G401 (cell line): ENCODE data around the gene AHNAK. TPM values are rescaled to one million over a fixed set of nuclear protein-coding genes. Genes with fewer than 3 reads are reported as not detected.
"Not testable (repeated sequence)": the region's sequence is repeated elsewhere in the genome, so short reads cannot be mapped to it uniquely, and the experiment has no call there.

Source experiments
- DNase-seq: peaks from one replicate; pipeline ENCODE4 v3.0.0-alpha.2; 2015; ENCODE audit warnings: low spot score
- in situ Hi-C: cut with HindIII; loops from 2 replicates; pipeline ENCODE4 v1.10.0; 2016; ENCODE audit warnings: low sequenced_read_pairs, mixed read lengths
- total RNA-seq: library from RNA; depleted of rRNA; stranded (reverse); fragments of >200 nt; shearing (Covaris generic); gene quantifications from 2 replicates; pipeline ENCODE4 v1.2.3, GENCODE V29; 2014; rRNA removed

The AHNAK gene
- total RNA-seq, 1 experiment from 2014 or later = 197 TPM

DNA sequence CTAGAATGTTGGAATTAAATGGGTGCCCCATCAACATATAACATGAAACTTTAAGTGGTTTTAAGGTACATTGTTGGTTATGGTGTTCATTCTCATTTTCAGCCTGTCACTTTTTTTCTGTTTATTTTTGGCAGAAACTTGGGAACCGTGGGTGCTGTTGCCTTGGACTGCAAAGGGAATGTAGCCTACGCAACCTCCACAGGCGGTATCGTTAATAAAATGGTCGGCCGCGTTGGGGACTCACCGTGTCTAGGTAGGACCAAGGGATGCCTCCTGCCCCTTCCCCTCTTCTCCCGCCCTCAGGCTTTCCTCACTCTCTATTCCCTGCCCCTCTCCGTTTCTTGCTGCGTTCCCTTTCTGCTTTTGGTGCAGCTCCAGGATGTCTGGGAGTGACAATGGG is 157.6 kb downstream of the AHNAK start:
- no peak for DNase-seq
- in situ Hi-C loops = no loop called here

DNA sequence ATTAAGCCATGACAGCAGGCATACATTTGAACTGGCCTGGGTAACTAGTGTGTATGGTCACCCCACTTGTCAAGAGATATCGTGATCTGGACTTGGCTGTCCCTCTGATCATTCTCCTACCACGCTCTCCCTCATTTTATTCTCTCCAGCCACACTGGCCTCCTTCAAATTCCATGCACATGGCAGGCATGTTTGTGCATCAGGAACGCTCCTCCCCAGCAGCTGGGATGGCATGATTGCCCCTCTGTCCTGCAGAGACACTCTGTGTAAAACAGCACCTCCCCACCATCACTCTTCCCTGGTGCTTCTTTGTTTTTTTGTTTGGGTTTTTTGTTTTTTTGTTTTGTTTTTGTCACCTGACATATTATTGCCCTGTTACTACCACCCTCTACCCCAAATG is 159.2 kb downstream of the AHNAK start:
- no peak for DNase-seq
- in situ Hi-C loops = no loop called here

DNA sequence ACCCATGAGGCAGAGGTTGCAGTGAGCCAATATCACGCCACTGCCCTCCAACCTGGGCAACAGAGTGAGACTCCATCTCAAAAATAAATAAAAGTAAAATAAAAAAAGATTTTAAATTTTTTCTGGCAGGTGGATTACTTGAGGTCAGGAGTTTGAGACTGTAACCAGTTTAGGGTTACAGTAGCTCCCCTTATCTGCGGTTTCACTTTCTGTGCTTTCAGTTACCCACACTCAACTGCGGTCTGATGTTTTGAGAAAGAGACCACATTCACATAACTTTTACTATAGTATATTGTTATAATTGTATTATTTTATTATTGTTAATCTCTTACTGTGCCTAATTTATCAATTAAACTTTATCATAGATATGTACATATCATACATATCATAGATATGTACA is 160.5 kb downstream of the AHNAK start:
- in situ Hi-C loops, DNase-seq: not testable (repeated sequence)

DNA sequence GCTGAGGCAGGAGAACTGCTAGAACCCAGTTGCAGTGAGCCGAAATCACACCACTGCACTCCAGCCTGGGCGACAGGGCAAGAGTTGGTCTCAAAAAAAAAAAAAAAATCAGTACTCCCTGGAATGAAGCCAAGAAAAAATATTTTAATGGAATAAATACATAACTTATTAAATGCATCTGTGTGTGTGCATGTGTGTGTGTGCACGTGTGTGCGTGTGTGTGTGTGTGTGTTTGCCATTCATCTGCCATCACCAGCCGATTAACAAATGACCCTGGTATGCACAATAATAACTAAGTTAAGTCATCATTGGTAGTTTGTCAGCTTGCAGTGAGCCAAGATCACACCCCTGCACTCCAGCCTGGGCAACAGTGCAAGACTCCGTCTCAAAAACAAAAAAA is 162.8 kb downstream of the AHNAK start:
- DNase-seq = no peak
- in situ Hi-C loops = no loop called here

Other genes starting within 250 kb of the AHNAK start
- not detected in 2 replicates for gene SCGB1D4, start 247.7 kb downstream of the AHNAK start, total RNA-seq
- gene ASRGL1, start 209.4 kb downstream of the AHNAK start, total RNA-seq = 26.6 and 28.1 TPM in 2 replicates
- gene SCGB1A1, start 127.8 kb downstream of the AHNAK start, total RNA-seq = not detected in 2 replicates
- 3,525 and 3,828 TPM in 2 replicates for gene EEF1G, start 27.1 kb upstream of the AHNAK start, total RNA-seq
- 16.5 and 17.6 TPM in 2 replicates for gene TUT1, start 44.7 kb upstream of the AHNAK start, total RNA-seq
- gene MTA2, start 55.1 kb upstream of the AHNAK start, total RNA-seq = 190 and 224 TPM in 2 replicates
- 33.2 and 55.7 TPM in 2 replicates for gene EML3, start 66.0 kb upstream of the AHNAK start, total RNA-seq
- gene ROM1, start 66.5 kb upstream of the AHNAK start, total RNA-seq = 14.2 and 14.9 TPM in 2 replicates
- 58.5 and 67.4 TPM in 2 replicates for gene B3GAT3, start 75.2 kb upstream of the AHNAK start, total RNA-seq
- 289 and 394 TPM in 2 replicates for gene GANAB, start 99.8 kb upstream of the AHNAK start, total RNA-seq
- 30.0 and 33.5 TPM in 2 replicates for gene INTS5, start 106.5 kb upstream of the AHNAK start, total RNA-seq
- gene C11orf98, start 118.4 kb upstream of the AHNAK start, total RNA-seq = 117 and 157 TPM in 2 replicates
- 12.7 and 13.5 TPM in 2 replicates for gene CSKMT, start 118.5 kb upstream of the AHNAK start, total RNA-seq
- gene UQCC3, start 124.9 kb upstream of the AHNAK start, total RNA-seq = 23.0 and 28.7 TPM in 2 replicates
- gene LBHD1, start 125.5 kb upstream of the AHNAK start, total RNA-seq = 1.8 and 3.7 TPM in 2 replicates
- 139 and 203 TPM in 2 replicates for gene UBXN1, start 132.3 kb upstream of the AHNAK start, total RNA-seq
- gene LRRN4CL, start 142.7 kb upstream of the AHNAK start, total RNA-seq = 0.07 and 0.12 TPM in 2 replicates
- gene BSCL2, start 160.6 kb upstream of the AHNAK start, total RNA-seq = 48.7 and 59.6 TPM in 2 replicates
- gene GNG3, start 160.9 kb upstream of the AHNAK start, total RNA-seq = 0.14 TPM in 1 of 2 replicates, not detected in the other
- gene HNRNPUL2, start 180.7 kb upstream of the AHNAK start, total RNA-seq = 13.5 and 14.9 TPM in 2 replicates
- 34.3 and 47.2 TPM in 2 replicates for gene TTC9C, start 181.7 kb upstream of the AHNAK start, total RNA-seq
- gene ZBTB3, start 207.4 kb upstream of the AHNAK start, total RNA-seq = 10.6 and 14.1 TPM in 2 replicates
- 96.3 and 110 TPM in 2 replicates for gene POLR2G, start 214.8 kb upstream of the AHNAK start, total RNA-seq
- 38.3 and 55.0 TPM in 2 replicates for gene TAF6L, start 224.6 kb upstream of the AHNAK start, total RNA-seq
- gene TMEM179B, start 240.6 kb upstream of the AHNAK start, total RNA-seq = 33.6 and 103 TPM in 2 replicates
- gene TMEM223, start 245.2 kb upstream of the AHNAK start, total RNA-seq = 52.9 and 55.5 TPM in 2 replicates